Left cardiac atrium (tissue), 4 donors: ENCODE results near the gene XRN2. TPM values are rescaled to one million over a fixed set of nuclear protein-coding genes. Genes with fewer than 3 reads are reported as not detected.
"Not testable (repeated sequence)": the region's sequence is repeated elsewhere in the genome, so short reads cannot be mapped to it uniquely, and the experiment has no call there.

Experiments
- ATAC-seq, 2 donors: fragments of 200-7000 bp; cut with Tn5 transposase; one replicate each; pipeline ENCODE4 v1.9.1; 2020; ENCODE audit warnings: mild to moderate bottlenecking in 2 of 2, moderate library complexity in 2 of 2
- DNase-seq: peaks from one replicate; pipeline ENCODE4 v3.0.0-alpha.2; 2020
- intact Hi-C, 2 donors: fragments of 100-400 bp; cut with DNase I; formaldehyde crosslinking; loops; one replicate each; pipeline versions ENCODE4 v1.14.1 to v1.15.1; 2022 to 2023
- total RNA-seq, 2 donors: library from RNA; stranded (reverse); fragmentation: NEBNext Ultra II Directional; extraction: Animal tissue kit (Norgen Biotek cat#: 25700); gene quantifications; one replicate each; pipeline ENCODE4 v1.2.1, GENCODE V29; 2021
- donor health status: DM: no; HTN: yes; CAD: no.
- donor health status: DM: no; HTN: yes; CAD: no; lungs with severe emphysema.
- donor health status: DM: yes; HTN: yes; CAD: no.
- donor health status: Dilated cardiomyopathy.

Gene XRN2
- total RNA-seq, 2 donors from 2014 or later: 37.1 to 43.6 TPM

DNA sequence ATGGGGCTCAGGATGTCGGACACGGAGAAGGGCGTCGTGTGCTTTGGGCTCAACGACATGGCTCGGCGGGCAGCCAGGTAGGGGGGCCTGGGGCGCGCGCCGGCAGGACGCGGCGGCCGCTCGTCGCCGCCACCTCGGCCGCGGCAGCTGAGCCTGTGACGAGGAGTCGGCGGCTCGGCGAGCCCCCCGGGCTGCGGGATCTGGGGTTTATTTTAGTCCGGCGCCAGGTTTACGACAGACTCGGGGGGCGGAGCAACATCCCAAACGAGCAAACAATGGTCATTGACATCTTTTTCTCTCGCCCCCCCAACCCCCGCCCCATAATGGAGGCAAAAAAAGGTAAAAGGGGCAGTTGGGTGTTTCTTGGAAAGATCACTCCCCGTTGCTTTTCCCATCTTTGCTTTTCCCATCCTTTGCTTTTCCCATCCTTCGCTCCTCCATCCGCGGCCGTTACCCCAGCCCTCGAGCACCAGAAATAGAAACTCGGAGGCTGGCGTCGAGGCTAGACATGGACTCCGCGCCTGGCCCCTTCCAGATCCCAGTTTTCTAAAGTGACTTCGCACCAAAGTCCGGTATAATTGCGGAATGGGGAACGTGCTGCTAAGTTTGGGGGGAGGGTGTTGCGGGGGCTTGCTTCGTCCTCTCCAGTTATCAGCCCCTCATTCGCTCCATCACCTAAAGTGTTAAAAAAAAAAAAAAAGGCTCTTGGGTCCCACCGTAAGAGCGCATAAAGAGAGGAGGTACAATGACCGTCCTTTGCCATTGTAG lies 94.4 kb downstream of the XRN2 start, which contains the start of gene NKX2-4:
Gene NKX2-4 (minus strand): TSS at position 186 of the 768 bp plus-strand sequence. CDS start 127 bp downstream, at position 59.
- ATAC-seq (no peak), DNase-seq (no peak)
- intact Hi-C loops: no loop called here

DNA sequence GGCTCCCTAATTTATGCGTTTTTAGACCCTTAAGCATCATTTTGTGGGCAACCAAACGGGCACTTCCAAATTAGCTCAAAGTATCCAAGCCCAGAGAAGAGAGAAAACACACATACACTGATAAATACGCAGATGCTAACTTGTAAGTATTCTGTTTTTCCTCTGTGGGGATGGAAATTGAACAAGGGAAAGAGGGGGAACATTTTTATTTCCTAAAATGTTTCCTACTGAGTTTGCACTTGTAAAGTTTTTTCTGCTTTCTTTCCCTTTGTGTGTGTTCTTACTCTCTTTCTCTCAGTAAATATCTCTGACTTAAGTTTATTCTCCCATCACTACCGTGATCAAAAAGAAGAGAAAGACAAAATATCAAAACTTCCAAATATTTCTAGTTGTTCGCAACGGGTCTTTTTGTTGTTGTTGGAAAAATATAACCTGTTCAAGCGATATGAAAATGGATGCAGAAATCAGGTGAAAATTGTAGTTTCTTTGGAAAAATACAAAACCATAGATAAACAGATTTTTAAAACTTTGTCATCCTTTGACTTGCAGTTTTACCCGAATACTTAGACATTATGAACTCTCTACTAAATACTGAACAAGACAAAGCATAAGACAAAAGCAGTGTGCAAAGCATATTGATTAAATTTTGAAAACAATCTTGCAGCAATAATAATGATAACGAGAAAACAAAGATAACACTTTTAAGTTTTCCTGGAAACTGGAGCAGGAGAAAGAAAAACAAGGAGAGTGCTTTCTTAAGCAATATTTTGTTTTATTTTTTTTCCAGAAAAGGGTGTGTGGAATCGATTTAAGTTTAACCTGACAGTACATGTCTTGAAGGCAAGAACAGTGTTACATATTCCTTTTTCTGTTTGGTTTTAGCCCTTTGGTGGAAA lies 95.2 kb downstream of the XRN2 start:
- no peak for DNase-seq
- intact Hi-C loops: no loop called here
- no peak for ATAC-seq

DNA sequence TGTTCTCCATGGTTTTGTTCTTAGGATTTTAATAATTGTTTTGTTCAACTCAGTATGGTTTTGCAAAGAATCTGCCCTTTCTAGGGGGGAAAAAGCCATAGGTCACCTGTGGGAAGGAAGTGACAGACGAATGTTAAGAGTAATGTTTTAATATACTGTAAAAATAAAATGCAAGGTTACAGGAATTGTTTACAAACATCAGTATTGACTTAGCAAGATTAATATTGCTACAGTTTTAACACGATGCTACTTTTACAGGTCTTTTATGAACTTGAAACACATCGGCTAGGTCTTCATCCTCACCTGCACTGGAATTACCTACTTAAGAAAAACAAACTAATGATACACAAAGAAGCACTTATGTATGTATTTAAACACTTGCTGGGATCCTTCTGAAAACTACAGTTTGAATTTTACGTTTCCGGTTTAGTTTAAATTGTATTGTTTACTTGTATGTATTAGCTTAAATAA lies 95.9 kb downstream of the XRN2 start:
- ATAC-seq (no peak), DNase-seq (no peak)
- intact Hi-C loops: no loop called here

DNA sequence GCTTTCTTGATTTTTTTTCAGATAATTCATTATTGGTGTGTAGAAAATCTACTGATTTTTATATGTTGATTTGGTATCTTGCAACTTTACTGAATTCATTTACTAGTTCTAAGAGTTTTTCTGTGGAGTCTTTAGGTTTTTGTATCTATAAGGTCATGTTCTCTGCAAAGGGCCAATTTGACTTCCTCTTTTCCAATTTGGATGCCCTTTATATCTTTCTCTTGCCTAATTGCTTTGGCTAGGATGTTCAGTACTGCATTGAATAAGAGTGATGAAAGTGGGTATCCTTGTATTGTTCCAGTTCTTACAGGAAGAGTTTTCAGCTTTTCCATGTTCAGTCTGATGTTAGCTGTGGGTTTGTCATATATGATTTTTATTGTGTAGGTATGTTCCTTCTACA lies 108.6 kb downstream of the XRN2 start:
- no peak for DNase-seq
- intact Hi-C loops: no loop called here
- ATAC-seq: no peak

DNA sequence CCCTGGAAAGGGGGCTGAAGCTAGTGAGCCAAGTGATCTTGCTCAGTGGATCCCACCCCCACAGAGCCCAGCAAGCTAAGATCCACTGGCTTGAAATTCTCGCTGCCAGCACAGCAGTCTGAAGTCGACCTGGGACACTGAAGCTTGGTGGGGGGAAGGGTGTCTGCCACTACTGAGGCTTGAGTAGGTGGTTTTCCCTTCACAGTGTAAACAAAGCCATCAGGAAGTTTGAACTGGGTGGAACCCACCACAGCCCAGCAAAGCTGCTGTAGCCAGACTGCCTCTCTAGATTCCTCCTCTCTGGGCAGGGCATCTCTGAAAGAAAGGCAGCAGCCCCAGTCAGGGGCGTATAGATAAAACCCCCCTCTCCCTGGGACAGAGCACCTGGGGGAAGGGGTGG lies 110.9 kb downstream of the XRN2 start:
- DNase-seq, ATAC-seq, intact Hi-C loops: not testable (repeated sequence)

DNA sequence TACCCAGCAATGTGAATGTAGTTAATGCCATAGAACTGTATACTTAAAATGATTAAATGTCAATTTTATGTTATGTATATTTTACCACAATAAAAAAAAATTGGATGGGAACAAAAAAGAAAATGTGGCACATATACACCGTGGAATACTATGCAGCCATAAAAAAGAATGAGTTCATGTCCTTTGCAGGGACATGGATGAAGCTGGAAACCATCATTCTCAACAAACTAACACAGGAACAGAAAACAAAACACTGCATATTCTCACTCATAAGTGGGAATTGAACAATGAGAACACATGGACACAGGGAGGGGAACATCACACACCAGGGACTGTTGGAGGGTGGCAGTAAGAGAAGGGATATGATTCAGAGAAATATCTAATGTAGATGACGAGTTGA lies 116.0 kb downstream of the XRN2 start:
- ATAC-seq, intact Hi-C loops: not testable (repeated sequence)

DNA sequence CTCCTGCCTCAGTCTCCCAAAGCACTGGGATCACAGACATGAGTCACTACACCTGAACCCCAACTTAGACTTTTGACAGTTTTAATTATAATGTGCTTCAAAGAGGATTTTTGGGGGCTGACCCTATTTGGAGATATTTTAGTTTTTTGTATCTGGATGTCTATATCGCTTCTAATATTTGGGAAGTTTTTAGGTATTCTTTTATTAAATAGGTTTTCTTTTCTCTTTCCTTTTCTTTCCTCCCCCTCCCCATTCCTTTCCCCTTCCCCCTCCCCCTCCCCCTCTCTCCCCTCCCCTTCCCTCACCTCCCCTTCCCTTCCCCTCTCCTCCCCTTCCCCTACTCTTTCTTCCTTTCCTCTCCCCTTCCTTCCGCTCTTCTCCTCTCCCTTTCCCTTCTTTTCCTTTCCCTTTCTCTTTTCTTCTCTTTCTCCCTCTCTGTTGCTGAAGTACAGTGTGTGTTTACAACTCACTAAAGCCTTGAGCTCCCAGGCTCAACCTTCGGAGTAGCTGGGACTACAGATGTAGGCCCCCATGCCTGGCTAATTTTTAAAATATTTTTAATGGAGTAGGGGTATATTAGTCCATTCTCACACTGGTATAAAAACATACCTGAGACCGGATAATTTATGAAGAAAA lies 118.6 kb downstream of the XRN2 start:
- ATAC-seq (no peak), DNase-seq (no peak)
- intact Hi-C loops: no loop called here

More for the DNA sequence above, 116.0 kb downstream of the XRN2 start:
- not testable (repeated sequence) for DNase-seq

DNA sequence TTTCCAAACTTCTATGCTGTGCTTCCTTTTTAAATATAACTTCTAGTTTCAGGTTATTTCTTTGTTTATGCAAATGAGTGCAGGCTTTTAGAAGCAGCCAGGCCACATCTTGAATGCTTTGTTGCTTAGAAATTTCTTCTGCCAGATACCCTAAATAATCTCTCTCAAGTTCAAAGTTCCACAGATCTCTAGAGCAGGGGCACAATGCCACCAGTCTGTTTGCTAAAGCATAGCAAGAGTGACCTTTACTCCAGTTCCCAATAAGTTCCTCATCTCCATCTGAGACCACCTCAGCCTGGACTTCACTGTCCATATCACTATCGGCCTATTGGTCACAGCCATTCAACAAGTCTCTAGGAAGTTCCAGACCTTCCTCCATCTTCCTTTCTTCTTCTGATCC lies 120.6 kb downstream of the XRN2 start:
- intact Hi-C loops, DNase-seq, ATAC-seq: not testable (repeated sequence)

DNA sequence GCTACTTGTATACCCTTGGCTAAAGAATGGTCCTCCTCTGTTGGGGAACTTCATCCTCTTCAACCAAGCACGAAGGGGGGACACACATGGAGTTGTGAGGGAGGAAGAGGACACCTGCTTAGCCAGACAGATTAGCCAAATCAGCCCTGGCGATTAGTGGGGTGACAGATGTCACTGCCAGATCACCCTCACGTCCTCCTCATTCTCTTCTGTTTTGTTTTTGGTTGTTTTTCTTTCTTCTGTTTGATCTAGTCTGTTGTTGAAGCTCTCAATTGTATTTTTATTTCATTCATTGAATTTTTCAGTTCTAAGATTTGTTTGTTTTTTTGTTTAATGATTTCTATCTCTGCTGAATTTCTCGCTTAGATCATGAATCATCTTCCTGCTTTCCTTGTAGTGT lies 121.7 kb downstream of the XRN2 start:
- intact Hi-C loops: no loop called here
- no peak for ATAC-seq

DNA sequence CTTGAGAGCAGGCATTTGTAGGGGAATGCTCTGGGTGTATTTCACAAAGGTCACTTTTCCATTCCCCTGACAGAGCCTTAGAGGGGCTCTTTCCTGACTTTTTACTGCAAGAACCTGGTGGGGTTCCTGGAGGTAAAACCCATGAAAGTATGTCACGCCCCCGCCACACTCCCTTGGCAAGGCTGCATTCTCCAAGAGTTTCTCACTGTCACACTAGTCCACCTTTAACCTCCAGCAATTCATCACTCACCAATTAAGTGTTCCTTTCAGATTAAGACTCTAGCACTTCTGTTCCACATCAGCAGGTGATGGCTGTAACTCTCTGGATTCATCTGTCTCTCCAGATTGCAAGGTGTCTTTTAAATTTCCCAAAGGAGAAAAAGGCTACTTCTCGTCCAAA lies 126.9 kb downstream of the XRN2 start:
- intact Hi-C loops: no loop called here
- ATAC-seq: no peak
- no peak for DNase-seq

More for the DNA sequence above, 121.7 kb downstream of the XRN2 start:
- no peak for DNase-seq

DNA sequence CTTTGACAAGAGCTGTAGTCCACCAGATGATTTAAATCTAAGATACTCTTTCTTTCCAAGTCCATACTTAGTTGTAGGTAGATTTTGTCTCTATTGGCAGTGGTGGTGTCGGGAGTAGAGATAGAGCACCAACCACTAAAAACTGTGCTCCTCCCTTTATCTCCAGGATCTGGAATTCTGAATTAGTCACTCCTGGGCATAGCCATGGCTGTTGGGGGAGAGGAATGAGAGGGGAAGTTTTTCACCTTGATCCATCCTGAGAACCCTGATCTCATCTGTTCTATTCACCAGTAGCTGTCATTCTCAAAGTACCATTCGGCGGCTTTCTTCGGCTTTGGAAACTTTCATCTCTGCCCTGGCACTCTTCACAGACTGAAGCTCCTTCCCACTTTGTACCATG lies 129.8 kb downstream of the XRN2 start:
- ATAC-seq (no peak), DNase-seq (no peak)
- intact Hi-C loops: no loop called here

DNA sequence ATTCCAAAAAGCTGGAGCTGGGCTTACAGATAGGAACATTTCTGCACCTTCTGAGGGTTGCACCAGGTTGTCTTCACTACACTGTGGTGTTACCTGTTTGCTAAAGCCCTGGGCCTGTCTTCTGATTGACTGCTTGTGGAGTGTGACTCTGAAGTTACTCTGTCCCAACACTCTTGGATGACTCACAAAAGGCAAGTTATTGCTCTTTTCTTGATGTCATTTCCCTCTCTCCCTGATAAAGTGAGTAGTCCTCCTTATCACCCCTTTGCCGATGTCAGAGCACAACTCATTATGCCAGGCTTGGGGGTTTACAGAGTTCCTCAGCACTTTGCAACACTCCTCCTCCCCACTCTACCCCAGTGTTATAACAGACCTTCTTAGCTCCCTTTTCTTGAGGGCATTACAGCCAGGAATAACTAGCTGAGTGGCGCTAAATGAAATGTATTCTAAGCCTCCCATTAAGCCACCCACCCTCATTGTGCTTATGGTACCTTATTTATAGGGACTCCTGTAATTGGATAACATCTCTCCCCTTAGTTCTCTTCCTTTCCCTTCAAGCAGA lies 130.3 kb downstream of the XRN2 start:
- intact Hi-C loops: no loop called here

DNA sequence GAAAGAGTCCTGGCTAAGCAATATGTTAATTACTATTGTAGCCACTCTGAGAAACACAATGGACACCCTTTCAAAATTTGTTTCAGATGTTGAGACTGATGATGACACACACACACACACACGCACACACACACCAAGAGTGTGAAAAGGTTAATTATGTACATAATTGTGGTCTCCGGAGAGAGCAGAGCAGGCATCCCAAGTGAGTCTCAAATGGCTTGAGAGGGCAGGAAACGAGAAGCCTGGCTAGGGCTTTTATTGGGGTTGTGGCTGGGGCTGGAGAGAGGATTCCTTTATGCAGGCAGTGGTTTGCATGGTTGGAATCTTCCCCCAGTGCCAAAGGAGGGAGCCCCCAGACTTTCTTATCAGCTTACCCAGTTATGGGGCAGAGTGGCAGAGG lies 132.4 kb downstream of the XRN2 start:
- intact Hi-C loops: no loop called here
- ATAC-seq (no peak), DNase-seq (no peak)

More for the DNA sequence above, 130.3 kb downstream of the XRN2 start:
- ATAC-seq: no peak
- DNase-seq: no peak

DNA sequence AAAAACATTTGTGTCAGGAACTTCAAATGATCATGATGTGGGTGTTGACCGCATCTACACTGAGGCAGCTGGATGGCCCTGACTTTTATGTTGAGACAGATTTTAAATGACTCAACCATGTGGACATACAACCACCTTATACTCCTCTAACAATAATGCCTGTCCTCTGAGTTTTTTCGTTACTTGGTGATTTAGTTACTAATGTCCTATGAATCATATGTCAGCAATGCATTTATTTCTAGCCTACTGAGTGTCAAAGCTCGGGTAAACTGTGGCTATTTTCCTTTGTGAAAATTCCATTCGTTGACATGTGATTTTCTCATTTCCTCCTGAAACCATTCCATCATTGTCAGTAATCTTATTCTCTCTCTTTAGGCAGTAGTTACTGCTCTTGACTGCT lies 133.1 kb downstream of the XRN2 start:
- no peak for ATAC-seq
- DNase-seq: no peak
- intact Hi-C loops: no loop called here

DNA sequence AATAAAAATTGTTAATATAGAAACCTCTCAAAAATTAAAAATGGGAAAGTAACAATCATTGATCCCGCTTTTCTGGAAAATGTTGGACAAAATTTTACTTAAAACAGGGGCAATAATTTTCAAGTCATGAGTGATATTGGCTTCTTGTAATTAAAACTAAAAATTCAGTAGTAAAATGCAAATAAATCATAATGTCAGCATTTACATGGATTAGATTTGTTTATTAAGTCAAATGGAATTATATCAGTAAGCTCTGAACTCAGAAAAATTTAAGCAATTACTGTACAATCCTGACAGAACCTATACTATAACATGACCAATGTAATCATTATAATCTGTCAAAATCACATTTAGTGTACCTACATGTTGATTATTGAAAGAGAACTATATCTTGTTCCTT lies 134.1 kb downstream of the XRN2 start:
- ATAC-seq (no peak), DNase-seq (no peak)
- intact Hi-C loops: no loop called here

DNA sequence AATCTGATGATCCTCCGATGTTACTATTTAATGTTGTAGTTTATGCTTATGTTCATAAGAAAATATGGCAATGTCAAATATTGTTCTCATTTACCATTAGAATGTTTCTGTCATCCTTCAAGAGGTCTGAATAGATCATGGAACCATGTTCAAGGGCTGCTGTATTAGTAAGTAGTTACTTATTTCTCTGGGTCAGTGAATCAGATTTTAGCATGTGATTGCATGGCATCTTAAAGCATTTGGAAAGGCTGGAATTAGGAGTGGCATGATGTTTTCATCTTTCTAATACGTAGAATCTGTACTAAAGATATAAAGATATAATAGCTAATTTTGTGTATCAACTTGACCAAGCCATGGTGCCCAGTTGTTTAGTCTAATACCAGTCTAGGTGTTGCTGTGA lies 134.7 kb downstream of the XRN2 start:
- ATAC-seq: no peak
- intact Hi-C loops: no loop called here
- DNase-seq: no peak
